NB4 (cell line): ENCODE measurements around the gene ALKBH2.

Experiments
- MYC ChIP-seq: IDR thresholded peaks from 2 replicates; pipeline ENCODE4 v1.6.1; 2011; ENCODE audit warnings: low read depth, low read length
- POLR2A ChIP-seq: IDR thresholded peaks from 2 replicates; pipeline ENCODE4 v1.6.1; 2011; ENCODE audit warnings: mild to moderate bottlenecking; ENCODE audit not compliant: insufficient read length; ENCODE audit errors: extremely low read depth
- TF ChIP-seq, protein P1 (sequence below): IDR thresholded peaks from one replicate; pipeline ENCODE4 v1.5.1; 2012; ENCODE audit warnings: low read depth, low read length

DNA sequence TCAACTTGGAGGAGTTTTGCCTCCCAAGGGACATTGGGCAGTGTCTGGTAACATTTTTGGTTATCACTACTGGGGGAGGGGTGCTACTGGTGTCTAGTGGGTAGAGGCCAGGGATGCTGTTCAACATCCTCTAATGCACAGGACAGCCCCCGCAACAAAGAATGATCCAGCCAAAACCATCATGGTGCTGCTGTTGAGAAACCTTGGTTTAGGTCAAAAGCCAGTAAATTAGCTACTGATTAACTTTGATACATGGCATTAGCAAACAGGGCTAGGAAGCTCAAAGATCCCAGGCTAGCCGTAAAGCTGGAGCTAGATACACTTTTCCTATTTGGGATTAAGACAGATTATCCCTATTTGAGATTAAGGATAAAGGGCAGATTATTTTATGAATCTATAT is 8.8 kb downstream of the ALKBH2 start:
- TF ChIP-seq, protein P1, sequence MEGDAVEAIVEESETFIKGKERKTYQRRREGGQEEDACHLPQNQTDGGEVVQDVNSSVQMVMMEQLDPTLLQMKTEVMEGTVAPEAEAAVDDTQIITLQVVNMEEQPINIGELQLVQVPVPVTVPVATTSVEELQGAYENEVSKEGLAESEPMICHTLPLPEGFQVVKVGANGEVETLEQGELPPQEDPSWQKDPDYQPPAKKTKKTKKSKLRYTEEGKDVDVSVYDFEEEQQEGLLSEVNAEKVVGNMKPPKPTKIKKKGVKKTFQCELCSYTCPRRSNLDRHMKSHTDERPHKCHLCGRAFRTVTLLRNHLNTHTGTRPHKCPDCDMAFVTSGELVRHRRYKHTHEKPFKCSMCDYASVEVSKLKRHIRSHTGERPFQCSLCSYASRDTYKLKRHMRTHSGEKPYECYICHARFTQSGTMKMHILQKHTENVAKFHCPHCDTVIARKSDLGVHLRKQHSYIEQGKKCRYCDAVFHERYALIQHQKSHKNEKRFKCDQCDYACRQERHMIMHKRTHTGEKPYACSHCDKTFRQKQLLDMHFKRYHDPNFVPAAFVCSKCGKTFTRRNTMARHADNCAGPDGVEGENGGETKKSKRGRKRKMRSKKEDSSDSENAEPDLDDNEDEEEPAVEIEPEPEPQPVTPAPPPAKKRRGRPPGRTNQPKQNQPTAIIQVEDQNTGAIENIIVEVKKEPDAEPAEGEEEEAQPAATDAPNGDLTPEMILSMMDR = no peak
- TF ChIP-seq POLR2A (no peak), MYC (no peak)
